ENCODE results near the gene DIP2C. TPM values are rescaled to one million over a fixed set of nuclear protein-coding genes. Genes with fewer than 3 reads are reported as not detected.

DIP2C gene
- total RNA-seq, 6 experiments from 2014 or later: 23.2 to 28.9 (median 26.3) TPM

DNA sequence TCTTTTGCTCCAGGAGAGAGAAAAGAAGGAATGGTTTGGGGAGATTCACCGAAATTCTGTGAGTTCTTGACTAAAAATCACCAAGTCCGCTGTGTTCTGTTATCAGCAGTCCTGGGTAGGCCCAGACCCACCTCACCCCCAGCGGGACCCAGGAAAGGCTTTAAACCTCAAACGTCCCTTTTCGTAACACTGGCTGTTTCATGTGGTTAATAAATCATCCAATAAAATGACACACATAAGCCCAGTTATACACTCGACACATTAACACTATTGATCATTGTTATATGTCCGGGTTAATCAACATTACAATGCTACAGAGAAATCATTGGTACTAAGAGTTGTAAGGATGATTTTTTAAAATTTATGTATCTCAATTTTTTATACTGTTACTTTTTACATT is 25.2 kb downstream of the DIP2C start:
- no peak overlapping the region for H3K27ac Mint-ChIP-seq
- H3K9me3 Mint-ChIP-seq: no peaks in the 10 kb centered on the region
- no peak overlapping the region for H3K4me3 Mint-ChIP-seq
- peaks cover 37% of the 10 kb centered on the region for H3K4me1 Mint-ChIP-seq (ENCODE audit: low read depth)
- no peaks in the 10 kb centered on the region; the same call in 1 of the 2 replicates for H3K27me3 Mint-ChIP-seq (ENCODE audit: insufficient read depth)
- no peaks in the 10 kb centered on the region for H3K36me3 Mint-ChIP-seq (ENCODE audit: low read depth)
- DNase-seq: no peak
- TF ChIP-seq, protein P1, sequence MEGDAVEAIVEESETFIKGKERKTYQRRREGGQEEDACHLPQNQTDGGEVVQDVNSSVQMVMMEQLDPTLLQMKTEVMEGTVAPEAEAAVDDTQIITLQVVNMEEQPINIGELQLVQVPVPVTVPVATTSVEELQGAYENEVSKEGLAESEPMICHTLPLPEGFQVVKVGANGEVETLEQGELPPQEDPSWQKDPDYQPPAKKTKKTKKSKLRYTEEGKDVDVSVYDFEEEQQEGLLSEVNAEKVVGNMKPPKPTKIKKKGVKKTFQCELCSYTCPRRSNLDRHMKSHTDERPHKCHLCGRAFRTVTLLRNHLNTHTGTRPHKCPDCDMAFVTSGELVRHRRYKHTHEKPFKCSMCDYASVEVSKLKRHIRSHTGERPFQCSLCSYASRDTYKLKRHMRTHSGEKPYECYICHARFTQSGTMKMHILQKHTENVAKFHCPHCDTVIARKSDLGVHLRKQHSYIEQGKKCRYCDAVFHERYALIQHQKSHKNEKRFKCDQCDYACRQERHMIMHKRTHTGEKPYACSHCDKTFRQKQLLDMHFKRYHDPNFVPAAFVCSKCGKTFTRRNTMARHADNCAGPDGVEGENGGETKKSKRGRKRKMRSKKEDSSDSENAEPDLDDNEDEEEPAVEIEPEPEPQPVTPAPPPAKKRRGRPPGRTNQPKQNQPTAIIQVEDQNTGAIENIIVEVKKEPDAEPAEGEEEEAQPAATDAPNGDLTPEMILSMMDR (IDR thresholded peaks at IDR 0.05): no peak

DNA sequence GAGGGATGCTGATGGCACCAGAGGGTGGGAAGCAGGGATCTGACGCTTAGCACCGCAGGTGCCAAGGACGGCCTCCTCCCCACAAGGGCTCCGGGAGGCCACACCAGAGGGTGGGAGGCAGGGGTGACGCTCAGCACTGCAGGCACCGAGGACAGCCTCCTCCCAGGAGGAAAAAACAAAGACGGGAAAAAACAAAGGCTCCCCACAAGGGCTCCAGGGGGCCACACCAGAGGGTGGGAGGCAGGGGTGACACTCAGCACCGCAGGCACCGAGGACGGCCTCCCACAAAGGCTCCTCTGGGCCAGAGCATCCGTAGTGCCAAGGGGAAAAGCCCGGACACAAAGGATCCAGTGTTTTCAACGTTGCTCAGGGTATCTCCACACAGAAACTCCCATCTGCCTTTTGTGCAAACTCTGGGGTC is 25.6 kb downstream of the DIP2C start:
- Mint-ChIP-seq H3K27ac (no peak overlapping the region), H3K4me1 (ENCODE audit: low read depth) (peaks cover 42% of the 10 kb centered on the region), H3K4me3 (no peak overlapping the region)

DNA sequence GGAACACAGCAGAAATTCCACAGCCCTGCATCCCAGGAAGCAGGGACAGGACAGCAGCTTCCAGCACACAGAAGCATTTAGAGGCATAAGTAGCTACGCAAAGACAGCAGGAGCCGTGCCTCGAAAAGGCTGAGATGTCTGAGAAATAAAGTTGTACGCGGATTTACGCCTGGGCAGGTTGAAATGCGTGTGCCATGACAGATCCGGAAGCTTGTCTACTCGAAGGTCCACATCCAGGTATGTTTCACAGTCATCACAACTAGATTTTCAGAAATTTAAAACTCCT is 26.1 kb downstream of the DIP2C start:
- H3K4me3 Mint-ChIP-seq: no peak overlapping the region
- no peak for DNase-seq
- H3K36me3 Mint-ChIP-seq (ENCODE audit: low read depth): no peaks in the 10 kb centered on the region
- no peaks in the 10 kb centered on the region for H3K9me3 Mint-ChIP-seq
- TF ChIP-seq, protein P1 (IDR thresholded peaks at IDR 0.05): no peak
- no peak overlapping the region for H3K27ac Mint-ChIP-seq
- H3K27me3 Mint-ChIP-seq (ENCODE audit: insufficient read depth): no peaks in the 10 kb centered on the region; the same call in 1 of the 2 replicates
- peaks cover 44% of the 10 kb centered on the region for H3K4me1 Mint-ChIP-seq (ENCODE audit: low read depth)

More for the DNA sequence above, 25.6 kb downstream of the DIP2C start:
- H3K9me3 Mint-ChIP-seq: no peaks in the 10 kb centered on the region
- H3K36me3 Mint-ChIP-seq (ENCODE audit: low read depth): no peaks in the 10 kb centered on the region
- TF ChIP-seq, protein P1 (IDR thresholded peaks at IDR 0.05): no peak
- no peaks in the 10 kb centered on the region; the same call in 1 of the 2 replicates for H3K27me3 Mint-ChIP-seq (ENCODE audit: insufficient read depth)
- no peak for DNase-seq

DNA sequence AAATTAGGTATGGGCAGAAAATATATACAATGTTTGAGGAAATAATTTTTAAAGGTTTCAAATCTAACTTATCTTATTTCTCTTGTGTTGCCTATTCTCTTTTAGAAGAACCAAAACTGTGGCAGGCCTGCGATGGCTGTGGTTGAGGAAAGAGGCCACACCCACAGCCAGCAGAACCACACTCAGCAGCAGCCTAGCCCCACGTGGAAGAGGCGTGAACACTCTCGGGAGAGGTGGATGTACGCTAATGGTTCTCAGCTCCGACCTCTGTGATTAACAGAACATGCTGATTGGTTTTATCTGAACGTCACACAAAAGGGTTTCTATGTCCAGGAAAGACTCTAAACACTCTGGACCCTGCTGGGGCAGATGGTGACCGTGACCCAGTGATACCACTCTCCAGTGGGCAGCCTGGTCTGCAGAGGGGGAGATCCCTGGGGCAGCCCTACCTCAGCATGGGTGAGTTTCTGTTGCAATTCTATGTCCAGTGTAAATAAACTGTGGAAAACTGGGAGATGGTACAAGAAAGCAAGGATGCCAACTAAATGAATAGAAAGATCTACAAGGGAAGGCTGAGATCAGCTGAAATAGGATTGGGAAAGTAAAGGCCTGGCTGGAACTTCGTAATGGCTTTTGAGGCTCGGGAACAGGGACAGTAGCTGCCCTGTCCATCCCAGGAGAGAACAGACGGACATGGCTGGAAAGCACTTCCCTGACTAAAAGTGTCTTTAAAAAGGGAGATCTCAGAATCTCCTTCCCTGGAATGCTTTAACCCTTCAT is 26.6 kb downstream of the DIP2C start:
- Mint-ChIP-seq H3K4me1 (ENCODE audit: low read depth) (peaks cover 44% of the 10 kb centered on the region), H3K27me3 (ENCODE audit: insufficient read depth) (no peaks in the 10 kb centered on the region; the same call in 1 of the 2 replicates), H3K4me3 (no peak overlapping the region), H3K36me3 (ENCODE audit: low read depth) (no peaks in the 10 kb centered on the region), H3K9me3 (no peaks in the 10 kb centered on the region), H3K27ac (no peak overlapping the region)
- TF ChIP-seq, protein P1 (IDR thresholded peaks at IDR 0.05): no peak
- DNase-seq: no peak

DNA sequence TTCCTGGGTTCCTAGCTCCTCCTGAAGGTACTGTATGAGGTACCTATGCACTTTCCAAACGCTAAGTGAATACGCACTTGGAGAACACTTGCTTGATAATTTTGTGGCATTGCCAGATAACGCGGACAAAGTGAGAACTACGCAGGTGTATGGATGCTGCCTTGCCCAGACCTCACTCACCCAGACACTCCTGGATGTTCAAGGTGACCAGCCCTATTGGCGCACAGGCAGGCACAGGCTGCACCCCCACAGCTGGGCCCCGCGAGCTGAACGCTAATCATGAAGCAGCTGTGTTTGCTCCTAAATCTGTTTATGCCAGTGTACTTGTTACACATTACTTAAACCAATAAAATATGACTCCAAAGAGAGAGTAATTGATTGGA is 27.3 kb downstream of the DIP2C start:
- Mint-ChIP-seq H3K27me3 (ENCODE audit: insufficient read depth) (no peaks in the 10 kb centered on the region; the same call in 1 of the 2 replicates), H3K27ac (peak overlapping the region; percentile 63; the same call in 1 of the 2 replicates), H3K4me1 (ENCODE audit: low read depth) (peaks cover 44% of the 10 kb centered on the region), H3K9me3 (no peaks in the 10 kb centered on the region), H3K4me3 (no peak overlapping the region), H3K36me3 (ENCODE audit: low read depth) (no peaks in the 10 kb centered on the region)
- no peak for DNase-seq
- TF ChIP-seq, protein P1 (IDR thresholded peaks at IDR 0.05): no peak

Measured in HFFc6 (cell line).